Progenitor cell of endocrine pancreas (in vitro differentiated cells): ENCODE data around the gene RNF220. TPM values are rescaled to one million over a fixed set of nuclear protein-coding genes. Genes with fewer than 3 reads are reported as not detected.
"Not testable (repeated sequence)": the region's sequence is repeated elsewhere in the genome, so short reads cannot be mapped to it uniquely, and the experiment has no call there.

Experiments used
- DNase-seq: peaks from one replicate; pipeline ENCODE4 v3.0.0; 2021; ENCODE audit warnings: low spot score; ENCODE audit not compliant: unreplicated experiment
- H3K27ac Mint-ChIP-seq: 2 replicates; pipeline ENCODE4 v1.8.0; 2021; ENCODE audit warnings: mild to moderate bottlenecking, moderate library complexity, mixed read lengths
- H3K27me3 Mint-ChIP-seq: 2 replicates; pipeline ENCODE4 v1.8.0; 2021; ENCODE audit warnings: mixed read lengths
- H3K36me3 Mint-ChIP-seq: 2 replicates; pipeline ENCODE4 v1.8.0; 2022; ENCODE audit warnings: mixed read lengths; ENCODE audit not compliant: insufficient read depth
- H3K4me1 Mint-ChIP-seq: 2 replicates; pipeline ENCODE4 v1.8.0; 2021; ENCODE audit warnings: low read depth, mixed read lengths
- H3K4me3 Mint-ChIP-seq: 2 replicates; pipeline ENCODE4 v1.8.0; 2021; ENCODE audit warnings: low read depth, mild to moderate bottlenecking, moderate library complexity, mixed read lengths
- H3K9me3 Mint-ChIP-seq: 2 replicates; pipeline ENCODE4 v1.8.0; 2021; ENCODE audit warnings: low read depth, mixed read lengths
- CTCF ChIP-seq: fragments of 200-600 bp; sonication (generic); IDR thresholded peaks from one replicate; pipeline ENCODE4 v1.5.0; 2021; ENCODE audit warnings: antibody characterized with exemption, mild to moderate bottlenecking; ENCODE audit not compliant: unreplicated experiment
- total RNA-seq: library from RNA; stranded (reverse); gene quantifications from 2 replicates; pipeline ENCODE4 v1.2.1, GENCODE V29; 2021

RNF220 gene
- total RNA-seq, 1 donor from 2014 or later: 85.9 TPM

GRCh38 chr1:44559330-44559729, 154.3 kb downstream of the RNF220 start:
- H3K36me3 Mint-ChIP-seq: no peaks in the 10 kb centered on the region
- DNase-seq: no peak
- no peak for TF ChIP-seq CTCF
- no peak overlapping the region for H3K27ac Mint-ChIP-seq
- H3K9me3 Mint-ChIP-seq: no peaks in the 10 kb centered on the region
- no peaks in the 10 kb centered on the region for H3K4me1 Mint-ChIP-seq
- no peak overlapping the region for H3K4me3 Mint-ChIP-seq
- H3K27me3 Mint-ChIP-seq: peaks cover 58% of the 10 kb centered on the region

- DNase-seq: no peak
- no peaks in the 10 kb centered on the region for H3K36me3 Mint-ChIP-seq
- H3K9me3 Mint-ChIP-seq: no peaks in the 10 kb centered on the region
- peaks cover 57% of the 10 kb centered on the region for H3K27me3 Mint-ChIP-seq
- H3K4me3 Mint-ChIP-seq: no peak overlapping the region
- no peak overlapping the region for H3K27ac Mint-ChIP-seq
- no peaks in the 10 kb centered on the region for H3K4me1 Mint-ChIP-seq
- TF ChIP-seq CTCF: no peak
Observed at GRCh38 chr1:44559913-44560312, 154.9 kb downstream of the RNF220 start.

GRCh38 chr1:44560696-44561095, 155.6 kb downstream of the RNF220 start:
- H3K4me3 Mint-ChIP-seq, H3K36me3 Mint-ChIP-seq, H3K4me1 Mint-ChIP-seq, DNase-seq, H3K9me3 Mint-ChIP-seq, H3K27ac Mint-ChIP-seq: not testable (repeated sequence)
- peaks cover 56% of the 10 kb centered on the region for H3K27me3 Mint-ChIP-seq

GRCh38 chr1:44565259-44565750, 160.2 kb downstream of the RNF220 start:
- no peak for TF ChIP-seq CTCF
- H3K4me1 Mint-ChIP-seq: peaks cover 9% of the 10 kb centered on the region
- H3K36me3 Mint-ChIP-seq: no peaks in the 10 kb centered on the region
- no peak overlapping the region for H3K4me3 Mint-ChIP-seq
- no peak overlapping the region for H3K27ac Mint-ChIP-seq
- no peak for DNase-seq
- no peaks in the 10 kb centered on the region for H3K9me3 Mint-ChIP-seq
- H3K27me3 Mint-ChIP-seq: peaks cover 57% of the 10 kb centered on the region

DNA sequence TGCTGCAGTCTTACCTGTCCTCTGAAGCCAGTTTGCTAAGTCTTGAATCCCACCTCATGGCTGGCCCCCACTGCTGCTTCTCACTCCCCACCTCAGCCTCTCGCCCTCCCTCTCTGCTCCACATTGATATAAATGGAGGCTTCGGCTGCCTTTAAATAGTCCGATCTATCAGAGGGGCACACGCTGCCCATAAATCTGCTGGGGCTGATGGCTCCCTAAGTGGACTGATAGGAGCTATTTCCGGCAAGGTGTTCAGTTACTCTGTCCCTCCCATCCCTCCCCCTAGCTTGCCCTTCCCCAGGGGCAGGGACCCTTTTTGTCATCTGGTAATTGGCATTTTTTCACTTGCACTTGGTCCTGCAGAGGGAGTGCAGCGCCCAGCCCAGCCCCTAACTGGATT, 160.8 kb downstream of the RNF220 start:
- no peak for TF ChIP-seq CTCF
- Mint-ChIP-seq H3K4me1 (peaks cover 9% of the 10 kb centered on the region), H3K27me3 (peaks cover 60% of the 10 kb centered on the region), H3K9me3 (no peaks in the 10 kb centered on the region), H3K27ac (no peak overlapping the region), H3K4me3 (no peak overlapping the region), H3K36me3 (no peaks in the 10 kb centered on the region)
- no peak for DNase-seq

- Mint-ChIP-seq H3K4me1 (peaks cover 9% of the 10 kb centered on the region), H3K27ac (no peak overlapping the region), H3K9me3 (no peaks in the 10 kb centered on the region), H3K4me3 (no peak overlapping the region), H3K27me3 (peaks cover 57% of the 10 kb centered on the region), H3K36me3 (no peaks in the 10 kb centered on the region)
- no peak for DNase-seq
- TF ChIP-seq CTCF: no peak
Observed at GRCh38 chr1:44566281-44567046, 161.4 kb downstream of the RNF220 start.
